ENCODE measurements around the gene SLC25A18. TPM values are rescaled to one million over a fixed set of nuclear protein-coding genes. Genes with fewer than 3 reads are reported as not detected.
"Not testable (repeated sequence)": the region's sequence is repeated elsewhere in the genome, so short reads cannot be mapped to it uniquely, and the experiment has no call there.

SLC25A18 gene, protein sequence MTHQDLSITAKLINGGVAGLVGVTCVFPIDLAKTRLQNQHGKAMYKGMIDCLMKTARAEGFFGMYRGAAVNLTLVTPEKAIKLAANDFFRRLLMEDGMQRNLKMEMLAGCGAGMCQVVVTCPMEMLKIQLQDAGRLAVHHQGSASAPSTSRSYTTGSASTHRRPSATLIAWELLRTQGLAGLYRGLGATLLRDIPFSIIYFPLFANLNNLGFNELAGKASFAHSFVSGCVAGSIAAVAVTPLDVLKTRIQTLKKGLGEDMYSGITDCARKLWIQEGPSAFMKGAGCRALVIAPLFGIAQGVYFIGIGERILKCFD
- total RNA-seq (1 to 10 TPM in 4 of 5 donors, not detected in 1; 1.2 to 2.0 (median 1.7) TPM), polyA plus RNA-seq (1 to 10 TPM in 2 of 3 donors, under 1 TPM in 1; 0.70 to 3.1 (median 1.9) TPM)
- long read RNA-seq, donor 1, result 0 reads
- long read RNA-seq, donor 2, result 0 reads
- long read RNA-seq, donor 3, result 0 reads
- long read RNA-seq, donor 4, result 0 reads
- long read RNA-seq, donor 5, result 0 reads
- long read RNA-seq, donor 6, result 0 reads
- long read RNA-seq, donor 7, result 0 reads
- long read RNA-seq, donor 8, result 0 reads
- long read RNA-seq, donor 9, result 0 reads
- long read RNA-seq, donor 10, result 0 reads

DNA sequence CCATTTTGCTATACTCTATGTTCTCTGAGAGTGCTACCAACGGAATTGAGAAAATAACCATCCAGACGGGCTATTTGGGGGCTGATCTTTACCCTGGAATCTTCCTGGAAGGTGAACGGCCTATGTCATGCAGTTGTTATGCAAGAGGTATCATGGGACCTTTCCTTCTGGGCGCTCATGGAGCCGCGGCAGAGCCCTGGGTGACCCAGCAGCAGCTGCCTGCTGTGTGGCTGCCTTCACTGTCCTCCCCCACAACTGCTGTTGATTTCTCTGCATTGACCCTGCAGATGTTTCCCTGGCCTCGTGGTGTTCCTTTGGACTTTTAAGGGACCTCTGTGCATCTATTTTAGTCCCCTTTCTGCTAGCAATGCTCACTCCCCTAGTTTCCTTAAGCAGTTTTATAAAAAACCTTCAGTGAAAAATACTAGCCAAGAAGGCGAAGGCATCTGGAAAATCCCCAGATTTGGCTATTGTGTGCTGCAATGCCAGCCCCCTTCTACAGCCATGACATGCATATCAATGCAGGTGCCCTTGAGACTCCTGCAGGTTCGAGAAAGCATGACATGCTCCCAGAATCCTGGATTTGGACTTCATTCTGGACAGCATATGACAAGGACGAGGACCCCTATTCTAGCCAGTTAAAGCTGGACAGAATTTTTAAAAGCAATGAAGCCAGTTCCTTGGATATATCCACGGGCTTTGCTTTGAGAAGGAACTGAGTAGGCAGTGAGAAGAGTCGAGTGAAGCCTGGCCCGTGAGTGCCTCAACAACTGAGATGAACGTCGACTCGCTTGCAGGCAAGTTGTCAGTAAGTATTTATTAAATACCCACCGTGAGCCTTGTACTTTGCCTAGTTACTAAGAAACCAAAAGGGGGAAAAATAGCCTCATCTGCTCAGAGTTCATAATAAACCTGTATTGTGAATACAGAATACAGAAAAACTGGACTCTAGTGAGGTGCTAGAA, at the start of gene SLC25A18:
TSS of gene SLC25A18 (plus strand) at position 593 of the 965 bp plus-strand sequence. CDS start 16,447 bp downstream, outside the sequence.
- intact Hi-C loops (cut with DNase I; ENCODE audit: low total_unique reads), result no loop called here
- WGBS, 5 donors, result 55 to 66% (median 62%) methylated on average over 17 of the region's 17 CpGs
- Histone ChIP-seq H3K36me3 (no peaks in the 10 kb centered on the region), H3K4me3 (no peak within 1 kb of the TSS), H3K27ac (peak within 1 kb of the TSS in 4 of 5 donors; percentile 49 to 93 (median 69)), H3K4me1 (peaks cover 0 to 16% (median 3%) of the 10 kb centered on the region in 4 donors), H3K9me3 (no peaks in the 10 kb centered on the region), H3K27me3 (no peaks in the 10 kb centered on the region)
- DNase-seq, result peak in 1 of 2 donors; percentile 39
- TF ChIP-seq, protein P1, sequence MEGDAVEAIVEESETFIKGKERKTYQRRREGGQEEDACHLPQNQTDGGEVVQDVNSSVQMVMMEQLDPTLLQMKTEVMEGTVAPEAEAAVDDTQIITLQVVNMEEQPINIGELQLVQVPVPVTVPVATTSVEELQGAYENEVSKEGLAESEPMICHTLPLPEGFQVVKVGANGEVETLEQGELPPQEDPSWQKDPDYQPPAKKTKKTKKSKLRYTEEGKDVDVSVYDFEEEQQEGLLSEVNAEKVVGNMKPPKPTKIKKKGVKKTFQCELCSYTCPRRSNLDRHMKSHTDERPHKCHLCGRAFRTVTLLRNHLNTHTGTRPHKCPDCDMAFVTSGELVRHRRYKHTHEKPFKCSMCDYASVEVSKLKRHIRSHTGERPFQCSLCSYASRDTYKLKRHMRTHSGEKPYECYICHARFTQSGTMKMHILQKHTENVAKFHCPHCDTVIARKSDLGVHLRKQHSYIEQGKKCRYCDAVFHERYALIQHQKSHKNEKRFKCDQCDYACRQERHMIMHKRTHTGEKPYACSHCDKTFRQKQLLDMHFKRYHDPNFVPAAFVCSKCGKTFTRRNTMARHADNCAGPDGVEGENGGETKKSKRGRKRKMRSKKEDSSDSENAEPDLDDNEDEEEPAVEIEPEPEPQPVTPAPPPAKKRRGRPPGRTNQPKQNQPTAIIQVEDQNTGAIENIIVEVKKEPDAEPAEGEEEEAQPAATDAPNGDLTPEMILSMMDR (IDR thresholded peaks at IDR 0.05), result no peak
- TF ChIP-seq POLR2AphosphoS5 (IDR thresholded peaks at IDR 0.05), result peak; percentile 14 to 42 (median 41)
- TF ChIP-seq POLR2A (IDR thresholded peaks at IDR 0.05), result no peak
- no peak for TF ChIP-seq EP300 (IDR thresholded peaks at IDR 0.05)

DNA sequence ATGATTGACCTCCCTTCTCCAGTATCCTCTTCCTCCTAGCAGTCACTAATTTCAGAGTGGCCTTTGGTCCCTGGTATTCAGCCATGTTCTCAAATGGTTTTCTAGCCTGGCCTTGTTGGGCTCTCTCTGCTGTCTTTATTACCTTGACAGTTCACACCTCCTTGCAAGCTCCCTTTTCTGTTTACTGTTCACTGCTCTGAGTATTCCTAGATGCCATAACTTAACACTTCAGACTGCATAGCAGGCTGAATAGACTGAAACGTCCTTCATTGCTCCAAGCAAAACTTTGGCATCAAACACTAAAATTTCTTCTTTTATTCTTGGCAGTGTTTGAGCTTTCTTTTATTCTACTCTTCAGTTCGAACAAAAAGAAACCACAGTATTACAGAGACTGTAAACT, 49.7 kb upstream of the SLC25A18 start:
- WGBS, 5 donors, result 47 to 61% (median 59%) methylated on average over 2 of the region's 2 CpGs
- Histone ChIP-seq H3K27me3 (no peaks in the 10 kb centered on the region), H3K9me3 (no peaks in the 10 kb centered on the region), H3K4me3 (no peak overlapping the region), H3K4me1 (no peaks in the 10 kb centered on the region), H3K27ac (no peak overlapping the region), H3K36me3 (no peaks in the 10 kb centered on the region)
- no peak for TF ChIP-seq EP300 (IDR thresholded peaks at IDR 0.05)
- no peak for TF ChIP-seq POLR2A (IDR thresholded peaks at IDR 0.05)
- TF ChIP-seq, protein P1 (IDR thresholded peaks at IDR 0.05), result no peak
- TF ChIP-seq POLR2AphosphoS5 (IDR thresholded peaks at IDR 0.05), result no peak
- intact Hi-C loops (cut with DNase I; ENCODE audit: low total_unique reads), result no loop called here
- no peak for DNase-seq

DNA sequence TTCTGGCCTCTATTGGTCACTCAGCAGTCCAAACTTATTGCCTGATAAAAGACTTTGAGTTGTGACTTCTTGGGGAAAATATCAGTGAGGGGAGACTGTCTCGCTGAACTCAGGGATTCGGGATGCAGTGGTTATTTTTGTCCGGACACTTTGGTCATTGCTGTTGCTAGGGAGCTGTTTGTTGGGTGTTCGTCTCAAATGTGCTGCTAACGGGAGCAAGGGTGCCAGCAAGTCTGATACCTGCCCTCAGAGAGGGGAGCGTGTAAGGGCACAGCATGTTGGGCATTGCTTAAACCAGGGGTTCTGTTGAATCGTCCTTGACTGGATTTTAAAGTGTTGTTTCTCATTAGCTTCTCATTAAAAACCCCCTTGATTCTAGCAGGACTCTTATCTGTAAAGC, 49.2 kb upstream of the SLC25A18 start:
- intact Hi-C loops (cut with DNase I; ENCODE audit: low total_unique reads), result no loop called here
- H3K27ac ChIP-seq, result no peak overlapping the region
- TF ChIP-seq POLR2AphosphoS5 (IDR thresholded peaks at IDR 0.05) (no peak), POLR2A (IDR thresholded peaks at IDR 0.05) (no peak)
- TF ChIP-seq, protein P1 (IDR thresholded peaks at IDR 0.05), result no peak

DNA sequence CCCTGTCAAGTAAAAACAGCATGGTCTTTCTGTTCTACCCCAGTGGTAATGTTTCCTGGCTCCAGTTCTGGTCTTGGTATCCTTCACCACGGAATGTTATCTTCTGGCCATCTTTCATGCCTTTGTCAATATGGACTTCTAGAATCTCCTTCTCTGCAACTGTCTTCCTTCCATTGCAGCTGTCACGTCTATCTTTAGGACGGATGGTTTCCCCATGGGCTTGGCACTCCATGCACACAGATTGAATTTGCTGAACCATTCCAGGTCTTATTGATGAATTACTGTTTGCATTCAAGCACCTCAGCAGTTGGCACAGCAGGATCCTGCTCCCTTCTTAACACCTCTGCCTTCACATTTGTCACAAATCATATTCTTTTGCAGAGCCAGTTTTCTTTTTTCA, 44.9 kb upstream of the SLC25A18 start:
- no peak for TF ChIP-seq POLR2A (IDR thresholded peaks at IDR 0.05)
- TF ChIP-seq POLR2AphosphoS5 (IDR thresholded peaks at IDR 0.05), result no peak
- no peak for TF ChIP-seq EP300 (IDR thresholded peaks at IDR 0.05)
- TF ChIP-seq, protein P1 (IDR thresholded peaks at IDR 0.05), result no peak
- intact Hi-C loops (cut with DNase I; ENCODE audit: low total_unique reads), result no loop called here
- 61 to 76% (median 69%) methylated on average over 3 of the region's 3 CpGs for WGBS, 5 donors

More for the DNA sequence above, 49.2 kb upstream of the SLC25A18 start:
- 72 to 84% (median 84%) methylated on average over 6 to 7 of the region's 7 CpGs for WGBS, 5 donors
- no peaks in the 10 kb centered on the region for H3K4me1 ChIP-seq
- no peaks in the 10 kb centered on the region for H3K9me3 ChIP-seq
- no peak overlapping the region for H3K4me3 ChIP-seq
- DNase-seq, result no peak
- H3K27me3 ChIP-seq, result no peaks in the 10 kb centered on the region
- H3K36me3 ChIP-seq, result no peaks in the 10 kb centered on the region

DNA sequence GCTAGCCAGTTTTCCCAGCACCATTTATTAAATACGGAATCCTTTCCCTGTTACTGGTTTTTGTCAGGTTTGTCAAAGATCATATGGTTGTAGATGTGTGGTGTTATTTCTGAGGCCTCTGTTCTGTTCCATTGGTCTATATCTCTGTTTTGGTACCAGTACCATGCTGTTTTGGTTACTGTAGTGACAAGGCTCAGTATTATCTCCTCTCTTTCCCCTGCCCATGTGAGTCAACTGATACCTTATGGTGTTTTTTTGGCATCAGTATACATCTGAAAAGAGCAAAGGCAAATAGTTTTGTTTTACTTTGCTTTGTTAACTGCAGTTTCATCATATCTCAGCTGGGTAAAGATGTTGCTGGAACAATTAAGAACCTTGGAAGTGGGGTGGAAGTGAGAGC, 41.3 kb upstream of the SLC25A18 start:
- H3K27me3 ChIP-seq; H3K4me3 ChIP-seq; H3K27ac ChIP-seq; DNase-seq; intact Hi-C loops (cut with DNase I; ENCODE audit: low total_unique reads); H3K9me3 ChIP-seq; H3K4me1 ChIP-seq; H3K36me3 ChIP-seq: not testable (repeated sequence)
- 95 to 100% (median 97%) methylated on average over 1 of the region's 1 CpG for WGBS, 5 donors

More for the DNA sequence above, 44.9 kb upstream of the SLC25A18 start:
- DNase-seq, result no peak
- Histone ChIP-seq H3K27me3 (no peaks in the 10 kb centered on the region), H3K4me3 (no peak overlapping the region), H3K36me3 (no peaks in the 10 kb centered on the region), H3K9me3 (no peaks in the 10 kb centered on the region), H3K27ac (no peak overlapping the region), H3K4me1 (no peaks in the 10 kb centered on the region)

Data from stomach (tissue), 19 donors.